Memory B cell (primary cell): ENCODE data around the gene DYRK1B.
"Not testable (repeated sequence)": the region's sequence is repeated elsewhere in the genome, so short reads cannot be mapped to it uniquely, and the experiment has no call there.

ENCODE experiments used
- ATAC-seq: fragments of 150-1000 bp; cut with Tn5 transposase; 2 replicates; pipeline ENCODE4 v1.10.0; 2021; ENCODE audit warnings: low read depth, mild to moderate bottlenecking, moderate library complexity
- DNase-seq, 2 donors: peaks; one replicate each; pipeline ENCODE4 v3.0.0; 2022; ENCODE audit warnings: low spot score in 2 of 2
- H3K27ac Mint-ChIP-seq: one replicate; pipeline ENCODE4 v1.8.0; 2022; ENCODE audit warnings: mild to moderate bottlenecking, moderate library complexity, mixed read lengths
- H3K27me3 Mint-ChIP-seq: one replicate; pipeline ENCODE4 v1.8.0; 2022; ENCODE audit warnings: mixed read lengths
- H3K36me3 Mint-ChIP-seq: one replicate; pipeline ENCODE4 v1.8.0; 2022; ENCODE audit warnings: mild to moderate bottlenecking, mixed read lengths
- H3K4me1 Mint-ChIP-seq: one replicate; pipeline ENCODE4 v1.8.0; 2022; ENCODE audit warnings: mixed read lengths
- H3K4me3 Mint-ChIP-seq: one replicate; pipeline ENCODE4 v1.8.0; 2022; ENCODE audit warnings: mild to moderate bottlenecking, moderate library complexity, mixed read lengths
- H3K9me3 Mint-ChIP-seq: one replicate; pipeline ENCODE4 v1.8.0; 2022; ENCODE audit warnings: mixed read lengths

DYRK1B gene

DNA sequence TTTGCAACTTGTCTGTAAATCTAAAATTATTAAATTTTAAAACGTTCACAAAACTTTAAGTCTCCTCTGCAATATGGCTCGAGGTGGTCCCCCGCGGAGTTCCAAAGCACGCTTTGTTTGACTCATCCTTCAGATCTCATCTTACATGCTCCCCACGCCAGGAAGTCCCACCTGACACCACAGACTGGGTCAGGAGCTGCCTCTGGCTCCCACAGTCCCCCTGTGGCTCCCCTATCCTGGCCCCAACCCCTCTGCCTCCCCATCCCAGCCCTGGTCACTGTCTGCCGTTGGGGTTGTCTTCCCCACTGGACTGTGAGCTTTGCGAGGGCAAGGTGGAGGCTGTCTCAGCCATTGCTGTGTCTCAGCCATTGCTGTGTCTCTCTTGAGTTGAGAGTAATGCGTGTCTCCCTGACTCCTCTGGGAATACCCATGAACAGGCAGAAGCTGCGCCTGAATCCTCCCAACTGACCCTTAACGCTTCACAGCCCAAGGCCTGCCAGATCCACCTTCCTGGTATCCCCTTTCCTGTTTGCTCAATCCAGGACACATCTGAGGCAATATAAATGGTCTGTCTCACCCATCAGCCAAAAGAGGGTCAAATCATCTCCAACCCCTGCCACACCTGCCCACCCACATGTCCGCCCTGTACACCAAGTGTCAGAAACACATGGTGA is 15.9 kb downstream of the DYRK1B start:
- Mint-ChIP-seq H3K27me3 (no peaks in the 10 kb centered on the region), H3K9me3 (no peaks in the 10 kb centered on the region), H3K36me3 (peaks cover 16% of the 10 kb centered on the region), H3K4me1 (peaks cover 15% of the 10 kb centered on the region), H3K4me3 (no peak overlapping the region), H3K27ac (no peak overlapping the region)
- ATAC-seq: no peak
- no peak for DNase-seq

DNA sequence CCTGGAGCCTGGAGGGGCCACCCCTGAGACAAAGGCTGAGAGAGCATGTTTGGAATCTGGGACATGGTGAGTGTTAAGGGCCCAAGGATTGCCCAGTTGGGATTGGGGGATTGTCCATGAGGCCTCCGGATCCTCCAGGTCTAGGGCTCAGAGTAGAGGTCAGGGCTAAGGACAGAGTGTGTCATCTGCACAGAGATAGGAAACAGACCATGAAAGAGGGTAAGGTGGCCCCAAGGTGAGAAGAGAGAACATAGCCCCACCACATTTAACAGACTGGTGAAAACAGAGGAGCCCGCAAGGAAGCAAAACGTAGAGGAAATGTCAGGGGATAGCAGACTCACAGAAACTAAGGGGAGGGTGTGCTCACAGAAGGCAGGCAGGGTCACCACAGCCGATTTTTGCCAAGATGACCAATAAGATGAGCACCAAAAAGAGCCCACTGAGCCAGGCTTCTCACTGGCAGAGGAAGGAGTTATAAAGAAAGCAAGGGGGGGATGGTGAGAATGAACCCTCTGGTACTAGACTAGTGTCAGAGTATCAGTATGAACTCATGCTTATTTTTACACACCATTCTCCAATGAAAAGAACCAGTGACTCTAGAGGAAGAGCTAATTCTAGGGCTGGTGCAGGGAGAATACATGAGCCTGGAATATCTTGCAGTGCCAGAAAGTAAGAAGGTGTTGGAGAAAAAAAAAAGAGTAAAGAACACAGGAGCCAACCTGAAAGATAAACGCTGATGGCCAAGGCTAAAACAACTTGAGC is 17.5 kb downstream of the DYRK1B start:
- Mint-ChIP-seq H3K4me1 (peaks cover 15% of the 10 kb centered on the region), H3K27me3 (no peaks in the 10 kb centered on the region), H3K4me3 (no peak overlapping the region), H3K9me3 (no peaks in the 10 kb centered on the region), H3K27ac (no peak overlapping the region), H3K36me3 (peaks cover 16% of the 10 kb centered on the region)
- ATAC-seq: no peak
- DNase-seq: no peak

- ATAC-seq: no peak
- Mint-ChIP-seq H3K9me3 (no peaks in the 10 kb centered on the region), H3K27ac (no peak overlapping the region), H3K36me3 (peaks cover 16% of the 10 kb centered on the region), H3K4me3 (no peak overlapping the region), H3K27me3 (no peaks in the 10 kb centered on the region), H3K4me1 (peaks cover 14% of the 10 kb centered on the region)
- DNase-seq: no peak
These were observed 19.4 kb downstream of the DYRK1B start for GRCh38 chr19:39814595-39814994.

- not testable (repeated sequence) for H3K4me1 Mint-ChIP-seq, H3K4me3 Mint-ChIP-seq, H3K27ac Mint-ChIP-seq, ATAC-seq, H3K27me3 Mint-ChIP-seq, H3K9me3 Mint-ChIP-seq, DNase-seq
- peaks cover 14% of the 10 kb centered on the region for H3K36me3 Mint-ChIP-seq
These were observed 19.9 kb downstream of the DYRK1B start for GRCh38 chr19:39814111-39814510.

- no peak overlapping the region for H3K4me3 Mint-ChIP-seq
- no peaks in the 10 kb centered on the region for H3K27me3 Mint-ChIP-seq
- no peaks in the 10 kb centered on the region for H3K9me3 Mint-ChIP-seq
- H3K36me3 Mint-ChIP-seq: peaks cover 13% of the 10 kb centered on the region
- no peak for ATAC-seq
- H3K27ac Mint-ChIP-seq: no peak overlapping the region
- peaks cover 3% of the 10 kb centered on the region for H3K4me1 Mint-ChIP-seq
- no peak for DNase-seq
These were observed 20.5 kb downstream of the DYRK1B start for GRCh38 chr19:39813264-39813993.

DNA sequence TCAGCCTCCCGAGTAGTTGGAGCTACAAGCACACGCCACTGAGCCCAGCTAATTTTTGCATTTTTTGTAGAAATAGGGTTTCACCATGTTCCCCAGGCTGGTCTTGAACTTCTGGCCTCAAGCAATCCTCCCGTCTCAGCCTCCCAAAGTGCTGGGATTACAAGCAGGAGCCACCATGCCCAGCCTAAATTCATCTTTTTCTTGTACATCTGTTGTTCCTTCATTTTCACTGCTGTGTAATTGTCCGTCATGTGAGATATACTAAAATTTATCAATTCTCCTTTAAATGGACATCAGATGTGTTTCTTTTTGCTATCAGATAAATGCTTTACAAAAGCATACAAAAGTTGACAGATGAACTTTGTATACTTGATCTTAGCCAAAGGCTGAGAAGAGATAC is 22.9 kb downstream of the DYRK1B start:
- no peak for ATAC-seq
- H3K9me3 Mint-ChIP-seq: no peaks in the 10 kb centered on the region
- H3K4me1 Mint-ChIP-seq: no peaks in the 10 kb centered on the region
- peaks cover 5% of the 10 kb centered on the region for H3K36me3 Mint-ChIP-seq
- H3K27me3 Mint-ChIP-seq: no peaks in the 10 kb centered on the region
- H3K27ac Mint-ChIP-seq: no peak overlapping the region
- H3K4me3 Mint-ChIP-seq: no peak overlapping the region
- no peak for DNase-seq

DNA sequence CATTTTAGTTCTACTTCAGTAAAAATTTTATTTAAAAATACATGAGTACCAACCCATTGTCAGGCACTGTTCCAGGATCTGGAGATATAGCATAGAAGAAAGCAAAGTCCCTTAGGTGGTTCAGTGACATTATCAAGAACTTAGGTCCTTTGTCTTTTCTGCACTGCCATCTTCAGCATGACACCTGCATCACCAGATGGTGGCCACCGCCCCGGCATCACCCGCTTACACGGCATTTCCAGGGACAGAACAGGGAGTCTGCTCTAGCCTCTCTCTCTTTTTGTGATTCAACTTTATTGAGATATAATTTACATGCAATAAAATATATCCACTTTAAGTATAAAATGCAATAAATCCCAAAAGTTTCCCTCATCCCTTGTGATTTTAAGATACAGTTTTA is 23.5 kb downstream of the DYRK1B start:
- Mint-ChIP-seq H3K27me3 (peaks cover 2% of the 10 kb centered on the region), H3K9me3 (no peaks in the 10 kb centered on the region), H3K4me3 (no peak overlapping the region), H3K27ac (no peak overlapping the region), H3K36me3 (peaks cover 3% of the 10 kb centered on the region), H3K4me1 (no peaks in the 10 kb centered on the region)
- ATAC-seq (no peak), DNase-seq (no peak)

DNA sequence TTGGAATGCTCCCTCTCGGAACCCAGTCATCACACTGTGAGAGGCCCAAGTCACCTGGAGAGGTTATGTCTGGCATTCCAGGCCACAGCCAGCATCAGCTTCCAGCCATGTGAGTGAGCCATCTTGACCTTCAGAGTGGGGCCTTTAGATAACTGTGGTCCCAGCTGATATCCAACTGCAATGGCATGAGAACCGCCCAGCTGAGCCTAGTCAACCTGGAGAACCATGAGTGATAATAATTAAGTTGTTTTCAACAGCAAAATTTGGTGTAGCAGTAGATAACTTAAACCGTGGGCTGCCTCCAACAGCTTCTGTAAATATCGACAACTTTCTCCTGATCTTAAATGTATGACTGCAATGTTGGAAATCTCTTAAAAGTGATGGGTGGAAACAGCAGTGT is 24.6 kb downstream of the DYRK1B start:
- ATAC-seq (no peak), DNase-seq (no peak)
- Mint-ChIP-seq H3K4me3 (no peak overlapping the region), H3K27ac (no peak overlapping the region), H3K9me3 (no peaks in the 10 kb centered on the region), H3K36me3 (peaks cover 3% of the 10 kb centered on the region), H3K4me1 (no peaks in the 10 kb centered on the region), H3K27me3 (peaks cover 5% of the 10 kb centered on the region)

- H3K27me3 Mint-ChIP-seq, H3K27ac Mint-ChIP-seq, H3K9me3 Mint-ChIP-seq, ATAC-seq, H3K4me3 Mint-ChIP-seq, H3K36me3 Mint-ChIP-seq, H3K4me1 Mint-ChIP-seq, DNase-seq: not testable (repeated sequence)
These were observed 25.3 kb downstream of the DYRK1B start for GRCh38 chr19:39808688-39809087.

DNA sequence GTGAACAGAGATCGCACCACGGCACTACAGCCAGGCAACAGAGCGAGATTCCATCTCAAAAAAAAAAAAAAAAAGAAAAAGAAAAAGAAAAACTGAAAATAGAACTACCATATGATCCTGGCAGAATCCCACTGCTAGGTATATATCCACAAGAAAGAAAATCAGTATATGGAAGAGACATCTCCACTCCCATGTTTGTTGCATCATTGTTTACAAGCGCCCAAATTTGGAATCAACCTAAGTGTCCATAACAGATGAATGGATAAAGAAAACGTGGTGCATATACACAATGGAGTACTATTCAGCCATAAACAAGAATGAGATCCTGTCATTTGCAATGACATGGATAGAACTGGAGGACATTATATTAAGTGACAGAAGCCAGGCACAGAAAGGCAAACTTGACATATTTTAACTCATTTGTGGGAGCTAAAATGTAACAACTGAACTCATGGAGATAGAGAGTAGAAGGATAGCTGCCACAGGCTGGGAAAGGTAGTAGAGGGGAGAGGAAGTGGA is 26.1 kb downstream of the DYRK1B start:
- H3K36me3 Mint-ChIP-seq: no peaks in the 10 kb centered on the region
- H3K27ac Mint-ChIP-seq: no peak overlapping the region
- no peak overlapping the region for H3K4me3 Mint-ChIP-seq
- ATAC-seq: no peak
- peaks cover 10% of the 10 kb centered on the region for H3K27me3 Mint-ChIP-seq
- H3K4me1 Mint-ChIP-seq: no peaks in the 10 kb centered on the region
- no peak for DNase-seq
- H3K9me3 Mint-ChIP-seq: no peaks in the 10 kb centered on the region

DNA sequence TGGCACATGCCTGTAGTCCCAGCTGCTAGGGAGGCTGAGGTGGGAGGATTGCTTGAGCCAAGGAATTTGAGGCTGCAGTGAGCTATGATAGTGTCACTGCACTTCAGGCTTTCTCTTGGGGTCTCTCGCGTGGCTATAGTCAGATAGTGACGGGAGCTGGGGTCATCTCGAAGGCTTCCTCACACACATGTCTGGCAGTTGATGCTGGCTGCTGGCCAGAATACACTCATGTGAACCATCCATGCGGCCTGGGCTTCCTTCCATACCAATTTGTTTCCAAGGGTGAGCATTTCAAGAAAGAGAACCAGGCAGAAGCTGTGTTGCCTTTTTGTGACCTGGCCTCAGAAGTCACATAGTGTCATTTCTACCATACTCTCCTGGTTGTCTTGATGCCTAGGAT is 28.9 kb downstream of the DYRK1B start:
- DNase-seq (no peak), ATAC-seq (no peak)
- no peaks in the 10 kb centered on the region for H3K4me1 Mint-ChIP-seq
- H3K36me3 Mint-ChIP-seq: no peaks in the 10 kb centered on the region
- no peaks in the 10 kb centered on the region for H3K9me3 Mint-ChIP-seq
- H3K4me3 Mint-ChIP-seq: no peak overlapping the region
- peaks cover 16% of the 10 kb centered on the region for H3K27me3 Mint-ChIP-seq
- no peak overlapping the region for H3K27ac Mint-ChIP-seq

- no peaks in the 10 kb centered on the region for H3K36me3 Mint-ChIP-seq
- no peak overlapping the region for H3K27ac Mint-ChIP-seq
- no peak overlapping the region for H3K4me3 Mint-ChIP-seq
- peaks cover 16% of the 10 kb centered on the region for H3K27me3 Mint-ChIP-seq
- H3K4me1 Mint-ChIP-seq: no peaks in the 10 kb centered on the region
- no peak for ATAC-seq
- H3K9me3 Mint-ChIP-seq: peaks cover 1% of the 10 kb centered on the region
- DNase-seq: no peak
These were observed 31.0 kb downstream of the DYRK1B start for GRCh38 chr19:39802958-39803357.

- H3K4me3 Mint-ChIP-seq: no peak overlapping the region
- peaks cover 8% of the 10 kb centered on the region for H3K4me1 Mint-ChIP-seq
- H3K9me3 Mint-ChIP-seq: peaks cover 1% of the 10 kb centered on the region
- DNase-seq (no peak), ATAC-seq (no peak)
- no peak overlapping the region for H3K27ac Mint-ChIP-seq
- H3K27me3 Mint-ChIP-seq: peaks cover under 1% of the 10 kb centered on the region
- H3K36me3 Mint-ChIP-seq: no peaks in the 10 kb centered on the region
These were observed 36.9 kb downstream of the DYRK1B start for GRCh38 chr19:39797083-39797482.

- no peak for DNase-seq
- Mint-ChIP-seq H3K27me3 (no peaks in the 10 kb centered on the region), H3K4me3 (no peak overlapping the region), H3K27ac (no peak overlapping the region), H3K36me3 (no peaks in the 10 kb centered on the region), H3K9me3 (peaks cover 1% of the 10 kb centered on the region), H3K4me1 (peaks cover 8% of the 10 kb centered on the region)
- no peak for ATAC-seq
These were observed 37.9 kb downstream of the DYRK1B start for GRCh38 chr19:39796000-39796498.
